GM23338 (cell line): Measurements from ENCODE around the gene ANKRD65. TPM values are rescaled to one million over a fixed set of nuclear protein-coding genes. Genes with fewer than 3 reads are reported as not detected.

Experiments used
- ATAC-seq: fragments of 200-7000 bp; cut with Tn5 transposase; 3 replicates; pipeline ENCODE4 v1.9.1; 2020
- DNase-seq: peaks from one replicate; pipeline ENCODE4 v3.0.0-alpha.2; 2015; ENCODE audit warnings: low spot score
- H2AFZ ChIP-seq: fragments of 200-600 bp; sonication (generic); 2 replicates; pipeline ENCODE4 v1.8.0; 2016; ENCODE audit warnings: antibody characterized with exemption, mild to moderate bottlenecking, moderate library complexity
- H3F3A ChIP-seq: fragments of 200-600 bp; sonication (generic); replicated peaks from 2 replicates; pipeline ENCODE4 v1.8.0; 2017; ENCODE audit warnings: antibody characterized with exemption, mixed run types, low read depth
- H3K27ac ChIP-seq: fragments of 200-600 bp; sonication (generic); 2 replicates; pipeline ENCODE4 v1.6.1; 2016; ENCODE audit warnings: low read depth
- H3K27me3 ChIP-seq: fragments of 200-600 bp; sonication (generic); 2 replicates; pipeline ENCODE4 v1.8.0; 2016; ENCODE audit warnings: mild to moderate bottlenecking, mixed run types, moderate library complexity; ENCODE audit not compliant: insufficient read depth
- H3K36me3 ChIP-seq: fragments of 200-600 bp; sonication (generic); 2 replicates; pipeline ENCODE4 v1.8.0; 2016; ENCODE audit warnings: mild to moderate bottlenecking; ENCODE audit not compliant: insufficient read depth
- H3K4me1 ChIP-seq: fragments of 200-600 bp; sonication (generic); 2 replicates; pipeline ENCODE4 v1.8.0; 2016; ENCODE audit warnings: mild to moderate bottlenecking, moderate library complexity; ENCODE audit not compliant: insufficient read depth
- H3K4me2 ChIP-seq: fragments of 200-600 bp; sonication (generic); 2 replicates; pipeline ENCODE4 v1.7.1; 2017; ENCODE audit warnings: mixed run types
- H3K4me3 ChIP-seq: fragments of 200-600 bp; sonication (generic); 2 replicates; pipeline ENCODE4 v1.6.1; 2016; ENCODE audit warnings: mixed run types
- H3K79me2 ChIP-seq: fragments of 200-600 bp; sonication (generic); replicated peaks from 2 replicates; pipeline ENCODE4 v1.8.0; 2017; ENCODE audit warnings: mild to moderate bottlenecking; ENCODE audit not compliant: insufficient read depth
- H3K9me2 ChIP-seq: fragments of 200-600 bp; sonication (generic); 2 replicates; pipeline ENCODE4 v1.8.0; 2017; ENCODE audit not compliant: insufficient read depth
- H4K20me1 ChIP-seq: fragments of 200-600 bp; sonication (generic); replicated peaks from 2 replicates; pipeline ENCODE4 v1.8.0; 2017; ENCODE audit warnings: mild to moderate bottlenecking; ENCODE audit not compliant: insufficient read depth
- H3K27ac Mint-ChIP-seq: 2 replicates; pipeline ENCODE4 v1.8.0; 2020; ENCODE audit warnings: inconsistent platforms, mild to moderate bottlenecking, moderate library complexity, mixed read lengths
- H3K27me3 Mint-ChIP-seq: 3 replicates; pipeline ENCODE4 v1.8.0; 2022; ENCODE audit warnings: low read depth, mild to moderate bottlenecking, moderate library complexity, mixed read lengths, inconsistent platforms; ENCODE audit not compliant: insufficient read depth, poor library complexity
- H3K36me3 Mint-ChIP-seq: 3 replicates; pipeline ENCODE4 v1.8.0; 2021; ENCODE audit warnings: low read depth, mild to moderate bottlenecking, inconsistent platforms, moderate library complexity, mixed read lengths
- H3K4me1 Mint-ChIP-seq: 3 replicates; pipeline ENCODE4 v1.8.0; 2020; ENCODE audit warnings: mild to moderate bottlenecking, inconsistent platforms, mixed read lengths
- H3K4me3 Mint-ChIP-seq: 3 replicates; pipeline ENCODE4 v1.8.0; 2021; ENCODE audit warnings: moderate library complexity, mild to moderate bottlenecking, inconsistent platforms, mixed read lengths
- H3K9me3 Mint-ChIP-seq: 3 replicates; pipeline ENCODE4 v1.8.0; 2020; ENCODE audit warnings: moderate library complexity, mild to moderate bottlenecking, inconsistent platforms, mixed read lengths
- EZH2 ChIP-seq: fragments of 200-600 bp; sonication (generic); IDR thresholded peaks from one replicate; pipeline ENCODE4 v1.8.0; 2017; ENCODE audit warnings: antibody characterized with exemption, mild to moderate bottlenecking, low read depth; ENCODE audit not compliant: unreplicated experiment
- EZH2phosphoT487 ChIP-seq: fragments of 200-600 bp; sonication (generic); IDR thresholded peaks from one replicate; pipeline ENCODE4 v1.8.1; 2018; ENCODE audit warnings: antibody characterized with exemption; ENCODE audit not compliant: unreplicated experiment
- JUNB ChIP-seq: IDR thresholded peaks from one replicate; pipeline ENCODE4 v1.6.1; 2016; ENCODE audit warnings: antibody characterized with exemption; ENCODE audit not compliant: unreplicated experiment
- NANOG ChIP-seq: IDR thresholded peaks from 2 replicates; pipeline ENCODE4 v1.6.1; 2016; ENCODE audit warnings: antibody characterized with exemption, borderline replicate concordance
- POLR2AphosphoS5 ChIP-seq: IDR thresholded peaks from 2 replicates; pipeline ENCODE4 v1.6.1; 2016; ENCODE audit warnings: antibody characterized with exemption, low read depth
- STAT1 ChIP-seq: IDR thresholded peaks from one replicate; pipeline ENCODE4 v1.6.1; 2016; ENCODE audit warnings: antibody characterized with exemption; ENCODE audit not compliant: unreplicated experiment
- ZNF114 ChIP-seq: fragments of 250-450 bp; sonication (Bioruptor Pico); IDR thresholded peaks from 2 replicates; pipeline ENCODE4 v1.5.0; 2020; ENCODE audit warnings: mild to moderate bottlenecking, moderate library complexity
- ZNF331 ChIP-seq: fragments of 250-450 bp; sonication (Bioruptor Pico); IDR thresholded peaks from 2 replicates; pipeline ENCODE4 v1.5.0; 2020; ENCODE audit warnings: low read depth, mild to moderate bottlenecking, moderate library complexity
- polyA plus RNA-seq: library from polyadenylated mRNA; unstranded; fragments of >200 nt; fragmentation: Nextera tagmentation; extraction: Ambion mirVana; gene quantifications from 2 replicates; pipeline ENCODE4 v1.2.1, GENCODE V29; 2016
- total RNA-seq: library from RNA; depleted of rRNA; stranded (reverse); fragments of >200 nt; shearing (Covaris generic); gene quantifications from 2 replicates; pipeline ENCODE4 v1.2.3, GENCODE V29; 2014
- TF ChIP-seq, protein P1 (sequence below), 2 experiments: fragments of 200-600 bp in 1 of 2; sonication (generic) in 1 of 2; conservative IDR thresholded peaks; 2 replicates each; pipeline versions ENCODE4 v1.5.1 to v1.6.1; 2016 to 2017; ENCODE audit warnings: antibody characterized with exemption in 2 of 2, low read depth in 2 of 2, mild to moderate bottlenecking in 2 of 2, moderate library complexity in 1 of 2
- TF ChIP-seq, protein P2 (sequence below): fragments of 250-450 bp; sonication (Bioruptor Pico); IDR thresholded peaks from 2 replicates; pipeline ENCODE4 v1.5.0; 2020; ENCODE audit warnings: mild to moderate bottlenecking, moderate library complexity

The ANKRD65 gene
- total and polyA plus RNA-seq, 2 experiments from 2014 or later = 1.6 to 1.7 TPM

DNA sequence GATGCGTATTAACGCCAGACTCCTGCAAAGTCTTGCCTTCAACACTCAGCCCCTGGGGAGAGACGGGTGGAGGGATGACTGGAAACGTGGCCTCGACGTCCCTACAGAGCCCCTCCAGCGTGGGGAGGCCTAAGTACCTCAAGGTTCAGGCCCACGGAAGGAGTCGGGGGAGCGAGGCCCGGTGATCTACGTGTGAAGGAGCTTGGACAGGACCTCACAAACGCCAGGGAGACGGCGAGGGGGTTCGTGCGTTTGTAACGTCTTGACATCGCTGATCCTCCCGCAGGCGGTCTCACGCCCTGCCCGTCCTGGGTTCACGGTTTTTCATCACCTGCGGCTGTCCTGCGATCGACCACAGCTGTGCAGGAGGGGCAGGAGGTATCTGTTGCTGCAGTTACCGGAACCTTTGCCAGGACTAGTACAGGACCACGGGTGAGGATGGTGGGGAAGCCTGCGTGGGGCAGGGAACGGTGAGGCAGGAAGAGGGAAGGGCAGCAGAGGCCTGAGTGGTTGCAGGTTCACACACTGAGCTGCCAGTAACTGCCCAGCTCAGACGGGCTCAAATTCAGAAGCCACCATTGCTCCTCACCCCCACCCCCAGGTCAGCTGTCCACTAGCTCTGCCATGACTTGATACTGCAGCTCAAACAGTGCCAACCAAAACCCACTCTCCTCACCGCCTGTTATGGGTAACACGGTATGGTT lies 21.1 kb downstream of the ANKRD65 start:
- DNase-seq (peak; percentile 44), ATAC-seq (peak; percentile 5)
- Mint-ChIP-seq H3K4me1 (peaks cover 32% of the 10 kb centered on the region), H3K36me3 (peaks cover 80% of the 10 kb centered on the region), H3K27me3 (peaks cover 25% of the 10 kb centered on the region), H3K4me3 (peak overlapping the region; percentile 96), H3K27ac (peak overlapping the region; percentile 85), H3K9me3 (no peaks in the 10 kb centered on the region; the same call in 2 of the 3 replicates)
- H3K4me2 ChIP-seq = peak overlapping the region; percentile 95
- H3K27ac ChIP-seq = peak overlapping the region; percentile 87; the same call in 1 of the 2 replicates
- peaks cover 14% of the 10 kb centered on the region; the same call in 1 of the 2 replicates for H3K4me1 ChIP-seq
- H3K4me3 ChIP-seq = peak overlapping the region; percentile 97
- H3K79me2 ChIP-seq = peaks cover 54% of the 10 kb centered on the region
- no peak overlapping the region for H2AFZ ChIP-seq
- H3K9me2 ChIP-seq = no peaks in the 10 kb centered on the region
- H3K27me3 ChIP-seq = no peaks in the 10 kb centered on the region
- peaks cover 34% of the 10 kb centered on the region for H4K20me1 ChIP-seq
- peaks cover 51% of the 10 kb centered on the region for H3K36me3 ChIP-seq
- TF ChIP-seq POLR2AphosphoS5 (no peak), JUNB (no peak), ZNF114 (CRISPR knock-in tag) (no peak), EZH2phosphoT487 (no peak), ZNF331 (CRISPR knock-in tag) (no peak), STAT1 (no peak), NANOG (no peak), EZH2 (no peak)
- TF ChIP-seq, protein P1, sequence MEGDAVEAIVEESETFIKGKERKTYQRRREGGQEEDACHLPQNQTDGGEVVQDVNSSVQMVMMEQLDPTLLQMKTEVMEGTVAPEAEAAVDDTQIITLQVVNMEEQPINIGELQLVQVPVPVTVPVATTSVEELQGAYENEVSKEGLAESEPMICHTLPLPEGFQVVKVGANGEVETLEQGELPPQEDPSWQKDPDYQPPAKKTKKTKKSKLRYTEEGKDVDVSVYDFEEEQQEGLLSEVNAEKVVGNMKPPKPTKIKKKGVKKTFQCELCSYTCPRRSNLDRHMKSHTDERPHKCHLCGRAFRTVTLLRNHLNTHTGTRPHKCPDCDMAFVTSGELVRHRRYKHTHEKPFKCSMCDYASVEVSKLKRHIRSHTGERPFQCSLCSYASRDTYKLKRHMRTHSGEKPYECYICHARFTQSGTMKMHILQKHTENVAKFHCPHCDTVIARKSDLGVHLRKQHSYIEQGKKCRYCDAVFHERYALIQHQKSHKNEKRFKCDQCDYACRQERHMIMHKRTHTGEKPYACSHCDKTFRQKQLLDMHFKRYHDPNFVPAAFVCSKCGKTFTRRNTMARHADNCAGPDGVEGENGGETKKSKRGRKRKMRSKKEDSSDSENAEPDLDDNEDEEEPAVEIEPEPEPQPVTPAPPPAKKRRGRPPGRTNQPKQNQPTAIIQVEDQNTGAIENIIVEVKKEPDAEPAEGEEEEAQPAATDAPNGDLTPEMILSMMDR (conservative IDR thresholded peaks at IDR 0.05; ENCODE audit: low read depth in 2 of 2) = no peak
- TF ChIP-seq, protein P2, sequence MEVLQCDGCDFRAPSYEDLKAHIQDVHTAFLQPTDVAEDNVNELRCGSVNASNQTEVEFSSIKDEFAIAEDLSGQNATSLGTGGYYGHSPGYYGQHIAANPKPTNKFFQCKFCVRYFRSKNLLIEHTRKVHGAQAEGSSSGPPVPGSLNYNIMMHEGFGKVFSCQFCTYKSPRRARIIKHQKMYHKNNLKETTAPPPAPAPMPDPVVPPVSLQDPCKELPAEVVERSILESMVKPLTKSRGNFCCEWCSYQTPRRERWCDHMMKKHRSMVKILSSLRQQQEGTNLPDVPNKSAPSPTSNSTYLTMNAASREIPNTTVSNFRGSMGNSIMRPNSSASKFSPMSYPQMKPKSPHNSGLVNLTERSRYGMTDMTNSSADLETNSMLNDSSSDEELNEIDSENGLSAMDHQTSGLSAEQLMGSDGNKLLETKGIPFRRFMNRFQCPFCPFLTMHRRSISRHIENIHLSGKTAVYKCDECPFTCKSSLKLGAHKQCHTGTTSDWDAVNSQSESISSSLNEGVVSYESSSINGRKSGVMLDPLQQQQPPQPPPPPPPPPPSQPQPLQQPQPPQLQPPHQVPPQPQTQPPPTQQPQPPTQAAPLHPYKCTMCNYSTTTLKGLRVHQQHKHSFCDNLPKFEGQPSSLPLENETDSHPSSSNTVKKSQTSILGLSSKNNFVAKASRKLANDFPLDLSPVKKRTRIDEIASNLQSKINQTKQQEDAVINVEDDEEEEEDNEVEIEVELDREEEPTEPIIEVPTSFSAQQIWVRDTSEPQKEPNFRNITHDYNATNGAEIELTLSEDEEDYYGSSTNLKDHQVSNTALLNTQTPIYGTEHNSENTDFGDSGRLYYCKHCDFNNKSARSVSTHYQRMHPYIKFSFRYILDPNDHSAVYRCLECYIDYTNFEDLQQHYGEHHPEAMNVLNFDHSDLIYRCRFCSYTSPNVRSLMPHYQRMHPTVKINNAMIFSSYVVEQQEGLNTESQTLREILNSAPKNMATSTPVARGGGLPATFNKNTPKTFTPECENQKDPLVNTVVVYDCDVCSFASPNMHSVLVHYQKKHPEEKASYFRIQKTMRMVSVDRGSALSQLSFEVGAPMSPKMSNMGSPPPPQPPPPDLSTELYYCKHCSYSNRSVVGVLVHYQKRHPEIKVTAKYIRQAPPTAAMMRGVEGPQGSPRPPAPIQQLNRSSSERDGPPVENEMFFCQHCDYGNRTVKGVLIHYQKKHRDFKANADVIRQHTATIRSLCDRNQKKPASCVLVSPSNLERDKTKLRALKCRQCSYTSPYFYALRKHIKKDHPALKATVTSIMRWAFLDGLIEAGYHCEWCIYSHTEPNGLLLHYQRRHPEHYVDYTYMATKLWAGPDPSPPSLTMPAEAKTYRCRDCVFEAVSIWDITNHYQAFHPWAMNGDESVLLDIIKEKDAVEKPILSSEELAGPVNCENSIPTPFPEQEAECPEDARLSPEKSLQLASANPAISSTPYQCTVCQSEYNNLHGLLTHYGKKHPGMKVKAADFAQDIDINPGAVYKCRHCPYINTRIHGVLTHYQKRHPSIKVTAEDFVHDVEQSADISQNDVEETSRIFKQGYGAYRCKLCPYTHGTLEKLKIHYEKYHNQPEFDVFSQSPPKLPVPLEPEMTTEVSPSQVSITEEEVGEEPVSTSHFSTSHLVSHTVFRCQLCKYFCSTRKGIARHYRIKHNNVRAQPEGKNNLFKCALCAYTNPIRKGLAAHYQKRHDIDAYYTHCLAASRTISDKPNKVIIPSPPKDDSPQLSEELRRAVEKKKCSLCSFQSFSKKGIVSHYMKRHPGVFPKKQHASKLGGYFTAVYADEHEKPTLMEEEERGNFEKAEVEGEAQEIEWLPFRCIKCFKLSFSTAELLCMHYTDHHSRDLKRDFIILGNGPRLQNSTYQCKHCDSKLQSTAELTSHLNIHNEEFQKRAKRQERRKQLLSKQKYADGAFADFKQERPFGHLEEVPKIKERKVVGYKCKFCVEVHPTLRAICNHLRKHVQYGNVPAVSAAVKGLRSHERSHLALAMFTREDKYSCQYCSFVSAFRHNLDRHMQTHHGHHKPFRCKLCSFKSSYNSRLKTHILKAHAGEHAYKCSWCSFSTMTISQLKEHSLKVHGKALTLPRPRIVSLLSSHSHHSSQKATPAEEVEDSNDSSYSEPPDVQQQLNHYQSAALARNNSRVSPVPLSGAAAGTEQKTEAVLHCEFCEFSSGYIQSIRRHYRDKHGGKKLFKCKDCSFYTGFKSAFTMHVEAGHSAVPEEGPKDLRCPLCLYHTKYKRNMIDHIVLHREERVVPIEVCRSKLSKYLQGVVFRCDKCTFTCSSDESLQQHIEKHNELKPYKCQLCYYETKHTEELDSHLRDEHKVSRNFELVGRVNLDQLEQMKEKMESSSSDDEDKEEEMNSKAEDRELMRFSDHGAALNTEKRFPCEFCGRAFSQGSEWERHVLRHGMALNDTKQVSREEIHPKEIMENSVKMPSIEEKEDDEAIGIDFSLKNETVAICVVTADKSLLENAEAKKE (CRISPR knock-in tag) = no peak
- H3F3A ChIP-seq = peaks cover 66% of the 10 kb centered on the region
